ENCODE measurements around the gene PSD2. TPM values are rescaled to one million over a fixed set of nuclear protein-coding genes. Genes with fewer than 3 reads are reported as not detected.

The PSD2 gene
- total and polyA plus RNA-seq, 2 donors (not counting 1 experiment from before 2014, with no cell fraction given) = 0.10 to 0.17 TPM

GRCh38 chr5:139833525-139833924 is 37.9 kb downstream of the PSD2 start:
- Histone ChIP-seq H2AFZ (ENCODE audit: insufficient read depth, low read depth, low read length, poor library complexity, severe bottlenecking) (no peak overlapping the region), H3K27me3 (replicated peaks in 1 of 4; ENCODE audit: control extremely low read depth in 1 of 4, control insufficient read depth in 3 of 4, insufficient read depth in 4 of 4, low read length in 3 of 4) (peaks cover 0 to 18% (median 1%) of the 10 kb centered on the region in 4 experiments), H3K4me2 (replicated peaks; ENCODE audit: low read depth, low read length, poor library complexity, severe bottlenecking) (no peak overlapping the region), H3K9ac (ENCODE audit: low read length) (no peak overlapping the region), H3K9me3 (ENCODE audit: control extremely low read depth in 1 of 3, control insufficient read depth in 2 of 3, insufficient read depth in 1 of 3, low read length in 2 of 3) (no peaks in the 10 kb centered on the region), H3K4me3 (ENCODE audit: control extremely low read depth in 1 of 5, extremely low read depth in 1 of 5, insufficient read depth in 1 of 5, low read depth in 2 of 5, low read length in 4 of 5) (no peak overlapping the region), H3K36me3 (replicated peaks in 1 of 2; ENCODE audit: control extremely low read depth in 1 of 2, control insufficient read depth in 1 of 2, extremely low read depth in 1 of 2, insufficient read depth in 2 of 2, low read length in 1 of 2) (no peaks in the 10 kb centered on the region), H3K27ac (ENCODE audit: low read length in 2 of 2) (no peak overlapping the region), H3K79me2 (ENCODE audit: control insufficient read depth, insufficient read depth, low read length) (no peaks in the 10 kb centered on the region), H4K20me1 (ENCODE audit: control insufficient read depth, insufficient read depth, low read length, poor library complexity, severe bottlenecking) (no peaks in the 10 kb centered on the region), H3K4me1 (ENCODE audit: control insufficient read depth in 2 of 2, insufficient read depth in 2 of 2, low read length in 2 of 2) (no peaks in the 10 kb centered on the region)
- ATAC-seq (ENCODE audit: low read depth) (no peak), DNase-seq (no peak)
- ChIA-PET CTCF (interaction anchor here (0.9 kb wide), 1 partner anchor 46 kb away, joined by 3 read pairs; no protein-coding TSS in a partner anchor), POLR2A (no interaction called here)
- Mint-ChIP-seq H3K4me1 (no peaks in the 10 kb centered on the region), H3K27ac (no peak overlapping the region), H3K4me3 (no peak overlapping the region), H3K27me3 (peaks cover 49% of the 10 kb centered on the region), H3K9me3 (ENCODE audit: insufficient read depth) (no peaks in the 10 kb centered on the region)
- intact Hi-C loops (cut with micrococcal nuclease) = no loop called here
- TF ChIP-seq CTCF (IDR thresholded peaks at IDR 0.05) (no peak), EZH2 (IDR thresholded peaks at IDR 0.05; ENCODE audit: borderline replicate concordance, insufficient read depth, low read depth, low read length, poor library complexity, severe bottlenecking) (no peak)
- WGBS (ENCODE audit: insufficient coverage) = 32% methylated on average over 2 of the region's 3 CpGs

DNA sequence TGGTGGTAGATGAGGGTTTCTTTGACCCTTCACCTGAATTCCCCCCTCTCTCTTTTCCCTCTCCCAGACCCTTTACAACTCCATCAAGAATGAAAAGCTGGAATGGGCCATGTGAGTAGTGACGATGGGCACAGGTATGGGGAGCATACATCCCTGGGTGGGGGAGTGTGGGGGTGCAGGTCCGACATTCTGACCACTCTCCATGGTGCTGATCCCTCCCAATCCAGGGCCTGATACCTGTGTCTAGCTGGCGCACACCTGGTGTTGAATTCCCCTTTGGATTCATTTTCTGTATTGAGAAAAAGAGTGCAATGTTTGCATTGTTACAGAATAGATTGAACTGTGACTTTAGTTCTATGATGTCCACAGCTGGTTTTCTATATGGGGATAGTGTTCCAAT is 40.0 kb downstream of the PSD2 start:
- no CpG with 5 or more reads among the region's 3 CpGs for WGBS (ENCODE audit: insufficient coverage)

More for the DNA sequence above, 40.0 kb downstream of the PSD2 start:
- Mint-ChIP-seq H3K27me3 (peaks cover 47% of the 10 kb centered on the region), H3K4me3 (no peak overlapping the region), H3K9me3 (ENCODE audit: insufficient read depth) (no peaks in the 10 kb centered on the region), H3K27ac (no peak overlapping the region), H3K4me1 (no peaks in the 10 kb centered on the region)
- H3K9me3 ChIP-seq (ENCODE audit: control extremely low read depth in 1 of 3, control insufficient read depth in 2 of 3, insufficient read depth in 1 of 3, low read length in 2 of 3) = no peaks in the 10 kb centered on the region
- TF ChIP-seq CTCF (IDR thresholded peaks at IDR 0.05) (no peak), EZH2 (IDR thresholded peaks at IDR 0.05; ENCODE audit: borderline replicate concordance, insufficient read depth, low read depth, low read length, poor library complexity, severe bottlenecking) (no peak)
- H4K20me1 ChIP-seq (ENCODE audit: control insufficient read depth, insufficient read depth, low read length, poor library complexity, severe bottlenecking) = no peaks in the 10 kb centered on the region
- no peak overlapping the region for H3K27ac ChIP-seq (ENCODE audit: low read length in 2 of 2)
- ATAC-seq (ENCODE audit: low read depth) (no peak), DNase-seq (no peak)
- ChIA-PET CTCF (no interaction called here), POLR2A (no interaction called here)
- no peak overlapping the region for H3K4me3 ChIP-seq (ENCODE audit: control extremely low read depth in 1 of 5, extremely low read depth in 1 of 5, insufficient read depth in 1 of 5, low read depth in 2 of 5, low read length in 4 of 5)
- intact Hi-C loops (cut with micrococcal nuclease) = no loop called here
- H3K4me1 ChIP-seq (ENCODE audit: control insufficient read depth in 2 of 2, insufficient read depth in 2 of 2, low read length in 2 of 2) = no peaks in the 10 kb centered on the region
- no peaks in the 10 kb centered on the region for H3K36me3 ChIP-seq (replicated peaks in 1 of 2; ENCODE audit: control extremely low read depth in 1 of 2, control insufficient read depth in 1 of 2, extremely low read depth in 1 of 2, insufficient read depth in 2 of 2, low read length in 1 of 2)
- H3K79me2 ChIP-seq (ENCODE audit: control insufficient read depth, insufficient read depth, low read length) = no peaks in the 10 kb centered on the region
- H3K9ac ChIP-seq (ENCODE audit: low read length) = no peak overlapping the region
- no peak overlapping the region for H2AFZ ChIP-seq (ENCODE audit: insufficient read depth, low read depth, low read length, poor library complexity, severe bottlenecking)
- H3K4me2 ChIP-seq (replicated peaks; ENCODE audit: low read depth, low read length, poor library complexity, severe bottlenecking) = no peak overlapping the region
- H3K27me3 ChIP-seq (replicated peaks in 1 of 4; ENCODE audit: control extremely low read depth in 1 of 4, control insufficient read depth in 3 of 4, insufficient read depth in 4 of 4, low read length in 3 of 4) = peaks cover 0 to 18% (median 1%) of the 10 kb centered on the region in 4 experiments
